GM10266 (cell line): ENCODE measurements around the gene ABL2.
"Not testable (repeated sequence)": the region's sequence is repeated elsewhere in the genome, so short reads cannot be mapped to it uniquely, and the experiment has no call there.

Experiments used
- DNase-seq: peaks from one replicate; pipeline ENCODE4 v3.0.0; 2012; ENCODE audit errors: extremely low spot score
- CTCF ChIP-seq: IDR thresholded peaks from 2 replicates; pipeline ENCODE4 v1.5.1; 2012; ENCODE audit warnings: mild to moderate bottlenecking, low read depth; ENCODE audit not compliant: control insufficient read depth, insufficient read depth; ENCODE audit errors: missing control alignments

ABL2 gene

GRCh38 chr1:179178950-179179349 lies 50.5 kb downstream of the ABL2 start:
- TF ChIP-seq CTCF: no peak
- DNase-seq: no peak

- no peak for DNase-seq
- no peak for TF ChIP-seq CTCF
Measured at GRCh38 chr1:179178183-179178582, 51.3 kb downstream of the ABL2 start.

- no peak for DNase-seq
- TF ChIP-seq CTCF: no peak
Measured at GRCh38 chr1:179177615-179178014, 51.9 kb downstream of the ABL2 start.

GRCh38 chr1:179177182-179177581 lies 52.3 kb downstream of the ABL2 start:
- no peak for TF ChIP-seq CTCF
- no peak for DNase-seq

GRCh38 chr1:179175011-179175841 lies 54.3 kb downstream of the ABL2 start:
- no peak for DNase-seq
- TF ChIP-seq CTCF: no peak

- DNase-seq: not testable (repeated sequence)
Measured at GRCh38 chr1:179170468-179170770, 59.1 kb downstream of the ABL2 start.

- TF ChIP-seq CTCF: no peak
- DNase-seq: no peak
Measured at GRCh38 chr1:179169616-179170467, 59.6 kb downstream of the ABL2 start.
